GM19025 (cell line): ENCODE results near the gene DNAJB14.

ENCODE experiments used
- ATAC-seq: cut with Tn5 transposase; IDR thresholded peaks from one replicate; pipeline ENCODE4 v1.9.1; 2021; ENCODE audit warnings: mild to moderate bottlenecking, low read depth, moderate library complexity; ENCODE audit not compliant: unreplicated experiment

DNAJB14 gene

GRCh38 chr4:99945718-99946355 lies 581 bp downstream of the DNAJB14 start:
- ATAC-seq, result peak; percentile 0

GRCh38 chr4:99943904-99944437 lies 2.4 kb downstream of the DNAJB14 start:
- ATAC-seq, result no peak

- no peak for ATAC-seq
These were observed 8.1 kb downstream of the DNAJB14 start for GRCh38 chr4:99938243-99938753.

- no peak for ATAC-seq
These were observed 11.5 kb downstream of the DNAJB14 start for GRCh38 chr4:99934891-99935290.

GRCh38 chr4:99927566-99927965 lies 18.9 kb downstream of the DNAJB14 start:
- no peak for ATAC-seq

- ATAC-seq, result no peak
These were observed 25.2 kb downstream of the DNAJB14 start for GRCh38 chr4:99921174-99921573.

GRCh38 chr4:99918656-99919055 lies 27.8 kb downstream of the DNAJB14 start:
- no peak for ATAC-seq

- no peak for ATAC-seq
These were observed 28.8 kb downstream of the DNAJB14 start for GRCh38 chr4:99917575-99917974.

GRCh38 chr4:99915449-99915848 lies 31.0 kb downstream of the DNAJB14 start:
- ATAC-seq, result no peak

- ATAC-seq, result no peak
These were observed 51.4 kb downstream of the DNAJB14 start for GRCh38 chr4:99894998-99895397.

- peak; percentile 100 for ATAC-seq
These were observed 52.0 kb downstream of the DNAJB14 start, which contains the start of gene LAMTOR3 for GRCh38 chr4:99894161-99894997. TSS of gene LAMTOR3 (minus strand) at chr4:99894427. CDS start at chr4:99893963, 464 bp downstream.

GRCh38 chr4:99893839-99894160 lies 52.6 kb downstream of the DNAJB14 start:
- ATAC-seq, result no peak

- no peak for ATAC-seq
These were observed 53.4 kb downstream of the DNAJB14 start for GRCh38 chr4:99893029-99893428.

- no peak for ATAC-seq
These were observed 55.1 kb downstream of the DNAJB14 start for GRCh38 chr4:99891351-99891750.

GRCh38 chr4:99887837-99888236 lies 58.6 kb downstream of the DNAJB14 start:
- ATAC-seq, result no peak

- no peak for ATAC-seq
These were observed 60.3 kb downstream of the DNAJB14 start for GRCh38 chr4:99886146-99886545.

- ATAC-seq, result no peak
These were observed 60.7 kb downstream of the DNAJB14 start for GRCh38 chr4:99885687-99886086.

GRCh38 chr4:99885063-99885664 lies 61.3 kb downstream of the DNAJB14 start:
- no peak for ATAC-seq

GRCh38 chr4:99879458-99879857 lies 67.0 kb downstream of the DNAJB14 start:
- ATAC-seq, result no peak

- ATAC-seq, result no peak
These were observed 67.8 kb downstream of the DNAJB14 start for GRCh38 chr4:99878604-99879003.

GRCh38 chr4:99876946-99877345 lies 69.5 kb downstream of the DNAJB14 start:
- no peak for ATAC-seq
